Neural cell (in vitro differentiated cells): ENCODE results near the gene C9orf57. TPM values are rescaled to one million over a fixed set of nuclear protein-coding genes. Genes with fewer than 3 reads are reported as not detected.

Experiments used
- H2AFZ ChIP-seq: fragments of 200-600, 300-800 bp; sonication (generic), shearing (Covaris generic); 2 replicates; pipeline ENCODE4 v1.6.0; 2014; ENCODE audit warnings: low read depth, mild to moderate bottlenecking, antibody characterized with exemption, low read length, moderate library complexity
- H3F3A ChIP-seq: fragments of 200-600 bp; shearing (Covaris generic); 2 replicates; pipeline ENCODE4 v1.6.1; 2016; ENCODE audit warnings: mild to moderate bottlenecking, moderate library complexity, mixed read lengths, antibody characterized with exemption, low read length; ENCODE audit not compliant: insufficient read depth, poor library complexity, severe bottlenecking
- H3K27ac ChIP-seq: fragments of 200-600, 300-800 bp; sonication (generic), shearing (Covaris generic); 2 replicates; pipeline ENCODE4 v1.5.1; 2014; ENCODE audit warnings: mild to moderate bottlenecking, low read length, moderate library complexity
- H3K27me3 ChIP-seq: fragments of 300-800, 200-600 bp; sonication (generic), shearing (Covaris generic); 2 replicates; pipeline ENCODE4 v1.6.0; 2014; ENCODE audit warnings: mild to moderate bottlenecking, low read depth, low read length, moderate library complexity; ENCODE audit not compliant: insufficient read depth
- H3K36me3 ChIP-seq: fragments of 300-800, 200-600 bp; sonication (generic), shearing (Covaris generic); 2 replicates; pipeline ENCODE4 v1.5.1; 2014; ENCODE audit warnings: mild to moderate bottlenecking, antibody characterized with exemption, low read length, moderate library complexity; ENCODE audit not compliant: insufficient read depth
- H3K4me2 ChIP-seq: fragments of 300-800, 200-600 bp; sonication (generic), shearing (Covaris generic); 2 replicates; pipeline ENCODE4 v1.6.0; 2014; ENCODE audit warnings: mild to moderate bottlenecking, low read length
- H3K4me3 ChIP-seq: fragments of 300-800, 200-600 bp; sonication (generic), shearing (Covaris generic); 2 replicates; pipeline ENCODE4 v1.5.1; 2014; ENCODE audit warnings: mild to moderate bottlenecking, low read length, moderate library complexity
- H3K79me2 ChIP-seq: fragments of 200-600 bp; shearing (Covaris generic); replicated peaks from 2 replicates; pipeline ENCODE4 v1.6.0; 2014; ENCODE audit warnings: mild to moderate bottlenecking, low read length, moderate library complexity; ENCODE audit not compliant: insufficient read depth
- H3K9ac ChIP-seq: fragments of 300-800, 200-600 bp; sonication (generic), shearing (Covaris generic); 2 replicates; pipeline ENCODE4 v1.6.1; 2016; ENCODE audit warnings: mild to moderate bottlenecking, low read length, mixed read lengths
- H3K9me2 ChIP-seq: fragments of 200-600 bp; shearing (Covaris generic); 2 replicates; pipeline ENCODE4 v1.6.1; 2016; ENCODE audit warnings: mild to moderate bottlenecking, low read length, mixed read lengths; ENCODE audit not compliant: insufficient read depth
- H3K9me3 ChIP-seq: fragments of 200-600, 300-800 bp; sonication (generic), shearing (Covaris generic); 2 replicates; pipeline ENCODE4 v1.6.1; 2016; ENCODE audit warnings: mild to moderate bottlenecking, mixed run types, low read length, moderate library complexity, mixed read lengths
- H4K20me1 ChIP-seq: fragments of 200-600 bp; shearing (Covaris generic); 2 replicates; pipeline ENCODE4 v1.6.1; 2016; ENCODE audit warnings: mild to moderate bottlenecking, mixed run types; ENCODE audit not compliant: insufficient read depth
- CTCF ChIP-seq: fragments of 450-650 bp; IDR thresholded peaks from 2 replicates; pipeline ENCODE4 v1.5.1; 2014; ENCODE audit warnings: antibody characterized with exemption, mild to moderate bottlenecking, moderate library complexity; ENCODE audit not compliant: poor library complexity, severe bottlenecking
- EP300 ChIP-seq: fragments of 450-650 bp; conservative IDR thresholded peaks from 2 replicates; pipeline ENCODE4 v1.6.1; 2014; ENCODE audit warnings: antibody characterized with exemption, mild to moderate bottlenecking, moderate library complexity; ENCODE audit not compliant: poor library complexity, severe bottlenecking
- EZH2 ChIP-seq: fragments of 200-600, 300-800 bp; shearing (Covaris generic), sonication (generic); IDR thresholded peaks from 2 replicates; pipeline ENCODE4 v1.6.1; 2014; ENCODE audit warnings: antibody characterized with exemption, low read length, borderline replicate concordance, mild to moderate bottlenecking; ENCODE audit not compliant: insufficient read depth, poor library complexity, severe bottlenecking
- MXI1 ChIP-seq: fragments of 450-650 bp; conservative IDR thresholded peaks from 2 replicates; pipeline ENCODE4 v1.6.1; 2014; ENCODE audit warnings: antibody characterized with exemption, mild to moderate bottlenecking; ENCODE audit not compliant: poor library complexity, severe bottlenecking
- POLR2AphosphoS5 ChIP-seq: IDR thresholded peaks from 2 replicates; pipeline ENCODE4 v1.6.1; 2012
- RAD21 ChIP-seq: fragments of 450-650 bp; conservative IDR thresholded peaks from 2 replicates; pipeline ENCODE4 v1.6.1; 2014; ENCODE audit warnings: antibody characterized with exemption, mild to moderate bottlenecking, moderate library complexity
- REST ChIP-seq: IDR thresholded peaks from 2 replicates; pipeline ENCODE4 v1.6.1; 2012; ENCODE audit warnings: borderline replicate concordance
- SMC3 ChIP-seq: fragments of 450-650 bp; conservative IDR thresholded peaks from 2 replicates; pipeline ENCODE4 v1.6.1; 2014; ENCODE audit warnings: antibody characterized with exemption, mild to moderate bottlenecking, moderate library complexity; ENCODE audit not compliant: poor library complexity
- TAF1 ChIP-seq: IDR thresholded peaks from 2 replicates; pipeline ENCODE4 v1.6.1; 2012; ENCODE audit warnings: low read depth
- polyA plus RNA-seq: library from polyadenylated mRNA; depleted of rRNA; stranded (reverse); fragments of >200 nt; gene quantifications from 2 replicates; pipeline ENCODE4 v1.2.3, GENCODE V29; 2014

The C9orf57 gene
- polyA plus RNA-seq, 1 donor from 2014 or later: not detected

- Histone ChIP-seq H3K4me2 (no peak overlapping the region), H3K27ac (no peak overlapping the region)
- TF ChIP-seq TAF1 (no peak), CTCF (no peak), REST (no peak), EP300 (no peak), MXI1 (no peak), POLR2AphosphoS5 (no peak), EZH2 (no peak), RAD21 (no peak), SMC3 (no peak)
These were observed 20.9 kb downstream of the C9orf57 start for GRCh38 chr9:72039532-72039931.

GRCh38 chr9:72038890-72039410 lies 21.5 kb downstream of the C9orf57 start:
- no peak overlapping the region for H3K4me3 ChIP-seq
- H3K36me3 ChIP-seq: no peaks in the 10 kb centered on the region
- no peaks in the 10 kb centered on the region for H4K20me1 ChIP-seq
- H3K79me2 ChIP-seq: no peaks in the 10 kb centered on the region
- TF ChIP-seq CTCF (peak; percentile 98), RAD21 (peak; percentile 99), POLR2AphosphoS5 (no peak), SMC3 (peak; percentile 99)
- H3K27me3 ChIP-seq: no peaks in the 10 kb centered on the region
- H3K4me2 ChIP-seq: no peak overlapping the region
- H3K9me2 ChIP-seq: no peaks in the 10 kb centered on the region
- H3K9me3 ChIP-seq: no peaks in the 10 kb centered on the region
- no peak overlapping the region for H3K9ac ChIP-seq
- H2AFZ ChIP-seq: no peak overlapping the region
- H3F3A ChIP-seq: no peaks in the 10 kb centered on the region
- H3K27ac ChIP-seq: no peak overlapping the region

More at GRCh38 chr9:72039532-72039931, 20.9 kb downstream of the C9orf57 start:
- no peaks in the 10 kb centered on the region for H4K20me1 ChIP-seq
- H3K9me2 ChIP-seq: no peaks in the 10 kb centered on the region
- no peaks in the 10 kb centered on the region for H3K9me3 ChIP-seq
- H3K79me2 ChIP-seq: no peaks in the 10 kb centered on the region
- H2AFZ ChIP-seq: no peak overlapping the region
- H3F3A ChIP-seq: no peaks in the 10 kb centered on the region
- H3K4me3 ChIP-seq: no peak overlapping the region
- no peaks in the 10 kb centered on the region for H3K36me3 ChIP-seq
- no peak overlapping the region for H3K9ac ChIP-seq
- no peaks in the 10 kb centered on the region for H3K27me3 ChIP-seq
